Loucy (cell line): Measurements from ENCODE around the gene DPYSL3.

ENCODE experiments used
- CTCF ChIP-seq: fragments of 200-600 bp; sonication (generic); conservative IDR thresholded peaks from 2 replicates; pipeline ENCODE4 v1.5.1; 2014; ENCODE audit warnings: mild to moderate bottlenecking, antibody characterized with exemption, low read length
- EZH2phosphoT487 ChIP-seq: fragments of 200-600 bp; IDR thresholded peaks from 2 replicates; pipeline ENCODE4 v1.6.1; 2018; ENCODE audit warnings: antibody characterized with exemption, mild to moderate bottlenecking, moderate library complexity, borderline replicate concordance

GRCh38 chr5:147452165-147452811 is 57.6 kb downstream of the DPYSL3 start:
- TF ChIP-seq CTCF (no peak), EZH2phosphoT487 (no peak)
